HCT116 (cell line): ENCODE measurements around the gene TUBB4B. TPM values are rescaled to one million over a fixed set of nuclear protein-coding genes. Genes with fewer than 3 reads are reported as not detected.

ENCODE experiments used
- ATAC-seq: fragments of 200-7000 bp; cut with Tn5 transposase; 2 replicates; pipeline ENCODE4 v1.9.1; 2020; ENCODE audit warnings: mild to moderate bottlenecking, moderate library complexity
- BruUV-seq: library from RNA; stranded (reverse); fragments of 400-500 nt; replicated peaks from 2 replicates; lab custom pipeline; 2021; lab: Mats Ljungman, UMichigan
- CTCF ChIA-PET: fragments of 300-600 bp; sonication (Branson Sonifier 250); formaldehyde crosslinking; loops from one replicate; lab custom pipeline; 2021; ENCODE audit warnings: antibody characterized with exemption; lab: Charles Lee
- POLR2A ChIA-PET: fragments of 300-600, 350-600 bp; sonication (Branson Sonifier 250); formaldehyde crosslinking; loops from one replicate; lab custom pipeline; 2021; ENCODE audit warnings: antibody characterized with exemption; lab: Charles Lee
- RAD21 ChIA-PET, 2 experiments: fragments of 300-600 bp; sonication (Branson Sonifier 250); formaldehyde crosslinking; loops; one replicate each; lab custom pipeline; 2023; ENCODE audit warnings: low total read pairs in 2 of 2; ENCODE audit not compliant: uncharacterized antibody in 2 of 2, unreplicated experiment in 2 of 2, low non-redundant PET in 1 of 2; lab: Charles Lee
- DNase-seq: peaks from one replicate; pipeline ENCODE4 v3.0.0-alpha.2; 2010; ENCODE audit warnings: low read depth, low spot score
- H2AFZ ChIP-seq: fragments of 200-600 bp; shearing (Covaris generic), sonication (generic); 2 replicates; pipeline ENCODE4 v1.6.1; 2017; ENCODE audit warnings: low read depth, mixed run types, mixed read lengths, antibody characterized with exemption, low read length; ENCODE audit not compliant: poor library complexity, severe bottlenecking
- H3K27ac ChIP-seq: 2 replicates; pipeline ENCODE4 v1.5.1; 2012; ENCODE audit warnings: low read depth, low read length
- H3K27me3 ChIP-seq: fragments of 200-600 bp; sonication (generic); 2 replicates; pipeline ENCODE4 v1.6.1; 2016; ENCODE audit warnings: mixed run types, low read length, mixed read lengths; ENCODE audit not compliant: insufficient read depth
- H3K36me3 ChIP-seq, 2 experiments: fragments of 200-500 bp in 1 of 2; fragments of 200-600 bp in 1 of 2; sonication (Bioruptor generic) in 1 of 2; sonication (generic) in 1 of 2; 2 replicates each; pipeline versions ENCODE4 v1.5.1 to v1.6.1; 2014 to 2016; ENCODE audit warnings: low read length in 2 of 2, inconsistent platforms in 1 of 2, mixed read lengths in 1 of 2, mixed run types in 1 of 2; ENCODE audit not compliant: insufficient read depth in 2 of 2, control insufficient read depth in 1 of 2
- H3K4me1 ChIP-seq, 2 experiments: fragments of 200-600 bp in 1 of 2; sonication (generic) in 1 of 2; 2 replicates each; pipeline versions ENCODE4 v1.5.1 to v1.6.1; 2012 to 2017; ENCODE audit warnings: low read length in 2 of 2, inconsistent platforms in 1 of 2, mild to moderate bottlenecking in 1 of 2, mixed read lengths in 1 of 2, mixed run types in 1 of 2, moderate library complexity in 1 of 2; ENCODE audit not compliant: insufficient read depth in 2 of 2, control insufficient read depth in 1 of 2
- H3K4me2 ChIP-seq: fragments of 200-600 bp; sonication (generic); 2 replicates; pipeline ENCODE4 v1.6.1; 2017; ENCODE audit warnings: mixed run types, low read length, mixed read lengths
- H3K4me3 ChIP-seq, 2 experiments: fragments of 200-600 bp in 1 of 2; sonication (generic) in 1 of 2; replicated peaks in 1 of 2; 2 replicates each; pipeline ENCODE4 v1.5.1; 2011 to 2016; ENCODE audit warnings: low read length in 2 of 2, control low read depth in 1 of 2, low read depth in 1 of 2, mild to moderate bottlenecking in 1 of 2, mixed read lengths in 1 of 2, mixed run types in 1 of 2
- H3K79me2 ChIP-seq: fragments of 200-600 bp; sonication (generic); 2 replicates; pipeline ENCODE4 v1.6.1; 2017; ENCODE audit warnings: mild to moderate bottlenecking, mixed run types, low read length, moderate library complexity, mixed read lengths; ENCODE audit not compliant: insufficient read depth
- H3K9ac ChIP-seq: fragments of 200-600 bp; sonication (generic); 2 replicates; pipeline ENCODE4 v1.6.1; 2016; ENCODE audit warnings: low read length, mixed read lengths
- H3K9me2 ChIP-seq: fragments of 200-600 bp; sonication (generic), shearing (Covaris generic); 2 replicates; pipeline ENCODE4 v1.6.1; 2017; ENCODE audit warnings: mixed run types, mild to moderate bottlenecking, moderate library complexity; ENCODE audit not compliant: insufficient read depth
- H3K9me3 ChIP-seq, 2 experiments: fragments of 200-500 bp in 1 of 2; fragments of 200-600 bp in 1 of 2; sonication (Bioruptor generic) in 1 of 2; sonication (generic) in 1 of 2; 2 replicates each; pipeline ENCODE4 v1.6.1; 2014 to 2017; ENCODE audit warnings: low read length in 2 of 2, mixed read lengths in 2 of 2, inconsistent platforms in 1 of 2, low read depth in 1 of 2, mild to moderate bottlenecking in 1 of 2, mixed run types in 1 of 2, moderate library complexity in 1 of 2; ENCODE audit not compliant: control insufficient read depth in 1 of 2, insufficient read depth in 1 of 2
- H4K20me1 ChIP-seq: fragments of 200-600 bp; sonication (generic), shearing (Covaris generic); 2 replicates; pipeline ENCODE4 v1.6.1; 2017; ENCODE audit warnings: mixed run types, mild to moderate bottlenecking, moderate library complexity; ENCODE audit not compliant: insufficient read depth
- CBX3 ChIP-seq: IDR thresholded peaks from 2 replicates; pipeline ENCODE4 v1.6.1; 2012; ENCODE audit warnings: low read depth
- CEBPB ChIP-seq: IDR thresholded peaks from 2 replicates; pipeline ENCODE4 v1.6.1; 2012; ENCODE audit warnings: low read depth
- EGR1 ChIP-seq: IDR thresholded peaks from 2 replicates; pipeline ENCODE4 v1.6.1; 2012; ENCODE audit warnings: low read depth
- ELF1 ChIP-seq: IDR thresholded peaks from 2 replicates; pipeline ENCODE4 v1.6.1; 2012; ENCODE audit warnings: low read depth, borderline replicate concordance
- EZH2 ChIP-seq: fragments of 200-600 bp; sonication (generic); IDR thresholded peaks from 2 replicates; pipeline ENCODE4 v1.6.1; 2017; ENCODE audit warnings: antibody characterized with exemption, mixed run types
- JUND ChIP-seq: IDR thresholded peaks from 2 replicates; pipeline ENCODE4 v1.6.1; 2012
- POLR2A ChIP-seq: IDR thresholded peaks from 2 replicates; pipeline ENCODE4 v1.7.0; 2011; ENCODE audit warnings: borderline replicate concordance; ENCODE audit not compliant: insufficient read depth, insufficient read length; ENCODE audit errors: extremely low read depth
- POLR2AphosphoS5 ChIP-seq: IDR thresholded peaks from 2 replicates; pipeline ENCODE4 v1.6.1; 2011; ENCODE audit warnings: mild to moderate bottlenecking, low read depth, low read length, moderate library complexity
- RAD21 ChIP-seq: IDR thresholded peaks from 2 replicates; pipeline ENCODE4 v1.6.1; 2012; ENCODE audit warnings: low read depth, mild to moderate bottlenecking
- SIN3A ChIP-seq: IDR thresholded peaks from 2 replicates; pipeline ENCODE4 v1.6.1; 2012; ENCODE audit warnings: low read depth
- SRF ChIP-seq: IDR thresholded peaks from 2 replicates; pipeline ENCODE4 v1.6.1; 2012; ENCODE audit warnings: low read depth
- YY1 ChIP-seq: IDR thresholded peaks from 2 replicates; pipeline ENCODE4 v1.6.1; 2011; ENCODE audit warnings: low read length, low read depth, moderate library complexity, mild to moderate bottlenecking; ENCODE audit not compliant: insufficient replicate concordance; ENCODE audit errors: extremely low read depth
- ZNF274 ChIP-seq: fragments of 200-500 bp; sonication (Bioruptor generic); IDR thresholded peaks from 2 replicates; pipeline ENCODE4 v1.6.1; 2014; ENCODE audit warnings: mild to moderate bottlenecking, low read depth, low read length, inconsistent platforms
- intact Hi-C: fragments of 100-400 bp; cut with micrococcal nuclease; formaldehyde crosslinking; loops from 2 replicates; pipeline ENCODE4 v1.10.0; 2022
- total RNA-seq: library from RNA; stranded (reverse); gene quantifications from one replicate; pipeline ENCODE4 v1.2.1, GENCODE V29; 2021; ENCODE audit not compliant: unreplicated experiment
- TF ChIP-seq, protein P1 (sequence below): IDR thresholded peaks from 2 replicates; pipeline ENCODE4 v1.6.1; 2011; ENCODE audit warnings: mild to moderate bottlenecking, low read length, moderate library complexity; ENCODE audit not compliant: insufficient replicate concordance; ENCODE audit errors: extremely low read depth
- TF ChIP-seq, protein P2 (sequence below): IDR thresholded peaks from 2 replicates; pipeline ENCODE4 v1.6.1; 2012
- TF ChIP-seq, protein P3 (sequence below), 3 experiments: fragments of 200-600 bp in 1 of 3; sonication (generic) in 1 of 3; IDR thresholded peaks in 2 of 3; conservative IDR thresholded peaks in 1 of 3; 2 replicates each; pipeline ENCODE4 v1.5.1; 2012 to 2017; ENCODE audit warnings: low read depth in 2 of 3, low read length in 2 of 3, antibody characterized with exemption in 1 of 3, borderline replicate concordance in 1 of 3, control low read depth in 1 of 3, mild to moderate bottlenecking in 1 of 3, mixed read lengths in 1 of 3, mixed run types in 1 of 3, moderate library complexity in 1 of 3; ENCODE audit not compliant: insufficient read depth in 1 of 3

TUBB4B gene
- total RNA-seq, 1 experiment from 2014 or later: 502 TPM

DNA sequence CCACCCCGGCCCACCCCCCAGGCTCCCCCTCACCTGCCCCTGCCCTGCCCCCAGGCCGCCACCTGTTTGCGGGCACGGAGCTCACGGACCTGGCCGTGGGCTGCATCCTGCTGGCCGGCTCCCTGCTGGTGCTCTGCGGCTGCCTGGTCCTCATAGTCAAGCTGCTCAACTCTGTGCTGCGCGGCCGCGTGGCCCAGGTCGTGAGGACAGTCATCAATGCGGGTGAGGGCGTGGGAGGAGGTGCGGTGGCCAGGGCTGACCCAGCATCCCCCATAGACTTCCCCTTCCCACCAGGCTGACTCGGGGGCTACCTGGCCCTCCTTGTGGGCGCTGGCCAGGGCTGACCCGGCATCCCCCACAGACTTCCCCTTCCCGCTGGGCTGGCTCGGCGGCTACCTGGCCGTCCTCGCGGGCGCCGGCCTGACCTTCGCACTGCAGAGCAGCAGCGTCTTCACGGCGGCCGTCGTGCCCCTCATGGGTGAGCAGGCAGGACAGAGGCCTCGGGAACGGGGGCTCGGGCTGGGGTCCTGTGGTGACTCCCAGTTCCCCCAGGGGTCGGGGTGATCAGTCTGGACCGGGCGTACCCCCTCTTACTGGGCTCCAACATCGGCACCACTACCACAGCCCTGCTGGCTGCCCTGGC lies 6.9 kb upstream of the TUBB4B start:
- Histone ChIP-seq H3K27me3 (no peaks in the 10 kb centered on the region), H3K36me3 (no peaks in the 10 kb centered on the region), H3K9ac (no peak overlapping the region), H3K4me3 (no peak overlapping the region), H3K27ac (no peak overlapping the region), H3K79me2 (peaks cover 8% of the 10 kb centered on the region; the same call in 1 of the 2 replicates), H3K4me2 (no peak overlapping the region), H2AFZ (no peak overlapping the region), H3K9me3 (no peaks in the 10 kb centered on the region), H3K9me2 (no peaks in the 10 kb centered on the region), H3K4me1 (peaks cover 23 to 41% of the 10 kb centered on the region in 2 experiments), H4K20me1 (no peaks in the 10 kb centered on the region)
- ChIA-PET RAD21 (no interaction called here), POLR2A (no interaction called here), CTCF (no interaction called here)
- intact Hi-C loops: no loop called here
- no peak for ATAC-seq
- BruUV-seq: no TSS peak
- DNase-seq: no peak
- no peak for TF ChIP-seq CEBPB
- no peak for TF ChIP-seq SIN3A
- TF ChIP-seq, protein P1, sequence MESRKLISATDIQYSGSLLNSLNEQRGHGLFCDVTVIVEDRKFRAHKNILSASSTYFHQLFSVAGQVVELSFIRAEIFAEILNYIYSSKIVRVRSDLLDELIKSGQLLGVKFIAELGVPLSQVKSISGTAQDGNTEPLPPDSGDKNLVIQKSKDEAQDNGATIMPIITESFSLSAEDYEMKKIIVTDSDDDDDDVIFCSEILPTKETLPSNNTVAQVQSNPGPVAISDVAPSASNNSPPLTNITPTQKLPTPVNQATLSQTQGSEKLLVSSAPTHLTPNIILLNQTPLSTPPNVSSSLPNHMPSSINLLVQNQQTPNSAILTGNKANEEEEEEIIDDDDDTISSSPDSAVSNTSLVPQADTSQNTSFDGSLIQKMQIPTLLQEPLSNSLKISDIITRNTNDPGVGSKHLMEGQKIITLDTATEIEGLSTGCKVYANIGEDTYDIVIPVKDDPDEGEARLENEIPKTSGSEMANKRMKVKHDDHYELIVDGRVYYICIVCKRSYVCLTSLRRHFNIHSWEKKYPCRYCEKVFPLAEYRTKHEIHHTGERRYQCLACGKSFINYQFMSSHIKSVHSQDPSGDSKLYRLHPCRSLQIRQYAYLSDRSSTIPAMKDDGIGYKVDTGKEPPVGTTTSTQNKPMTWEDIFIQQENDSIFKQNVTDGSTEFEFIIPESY: no peak
- no peak for TF ChIP-seq EZH2
- no peak for TF ChIP-seq ZNF274
- TF ChIP-seq, all 23 proteins: peak for 0

DNA sequence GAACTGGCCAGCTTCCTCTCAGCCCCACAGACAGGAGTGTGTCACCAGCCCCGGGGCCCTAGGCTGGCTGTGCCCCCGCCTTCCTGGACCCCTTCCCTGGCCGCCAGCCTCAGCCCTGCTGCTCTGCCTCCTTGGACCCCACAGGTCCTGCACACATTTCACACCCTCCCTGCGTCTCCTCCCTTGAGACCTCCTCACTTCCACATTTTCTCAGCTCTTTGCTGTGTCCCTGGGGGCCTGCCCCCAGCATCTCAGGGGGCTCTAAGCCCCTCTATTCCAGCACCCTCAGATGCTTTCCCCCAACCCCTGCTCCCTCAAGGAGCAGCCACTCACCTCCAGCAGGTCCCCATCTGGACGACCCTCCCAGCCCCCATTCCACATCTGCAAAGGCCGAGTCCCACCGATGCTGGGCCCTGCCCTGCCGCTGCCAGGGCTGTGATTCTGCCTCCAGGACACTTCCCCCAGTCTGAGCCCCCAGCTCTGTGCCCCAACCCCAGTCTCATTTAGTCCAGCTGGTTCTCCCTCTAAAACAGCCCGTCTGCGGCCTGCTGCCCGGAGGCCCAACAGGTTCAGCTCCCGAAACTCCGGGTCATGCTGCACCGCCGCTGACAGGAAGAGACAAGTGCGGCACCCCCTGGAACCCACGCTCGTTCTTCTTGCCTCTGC lies 6.2 kb upstream of the TUBB4B start:
- no peak overlapping the region for H3K9ac ChIP-seq
- ChIA-PET POLR2A (no interaction called here), RAD21 (no interaction called here), CTCF (no interaction called here)
- H2AFZ ChIP-seq: no peak overlapping the region
- no TSS peak for BruUV-seq
- H3K4me1 ChIP-seq: peaks cover 23 to 46% of the 10 kb centered on the region in 2 experiments
- no peaks in the 10 kb centered on the region for H4K20me1 ChIP-seq
- H3K4me3 ChIP-seq: no peak overlapping the region
- H3K79me2 ChIP-seq: peaks cover 15% of the 10 kb centered on the region
- DNase-seq (no peak), ATAC-seq (no peak)
- no peak overlapping the region for H3K4me2 ChIP-seq
- no peaks in the 10 kb centered on the region for H3K9me2 ChIP-seq
- intact Hi-C loops: no loop called here
- no peaks in the 10 kb centered on the region for H3K9me3 ChIP-seq
- no peak overlapping the region for H3K27ac ChIP-seq
- no peaks in the 10 kb centered on the region for H3K36me3 ChIP-seq
- no peaks in the 10 kb centered on the region for H3K27me3 ChIP-seq
- TF ChIP-seq, protein P2, sequence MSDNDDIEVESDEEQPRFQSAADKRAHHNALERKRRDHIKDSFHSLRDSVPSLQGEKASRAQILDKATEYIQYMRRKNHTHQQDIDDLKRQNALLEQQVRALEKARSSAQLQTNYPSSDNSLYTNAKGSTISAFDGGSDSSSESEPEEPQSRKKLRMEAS: no peak
- TF ChIP-seq SRF (no peak), EGR1 (no peak), POLR2AphosphoS5 (no peak), CBX3 (no peak), ZNF274 (no peak), ELF1 (no peak), JUND (no peak), POLR2A (no peak), RAD21 (no peak), EZH2 (no peak), SIN3A (no peak), YY1 (no peak)
- TF ChIP-seq, protein P3, sequence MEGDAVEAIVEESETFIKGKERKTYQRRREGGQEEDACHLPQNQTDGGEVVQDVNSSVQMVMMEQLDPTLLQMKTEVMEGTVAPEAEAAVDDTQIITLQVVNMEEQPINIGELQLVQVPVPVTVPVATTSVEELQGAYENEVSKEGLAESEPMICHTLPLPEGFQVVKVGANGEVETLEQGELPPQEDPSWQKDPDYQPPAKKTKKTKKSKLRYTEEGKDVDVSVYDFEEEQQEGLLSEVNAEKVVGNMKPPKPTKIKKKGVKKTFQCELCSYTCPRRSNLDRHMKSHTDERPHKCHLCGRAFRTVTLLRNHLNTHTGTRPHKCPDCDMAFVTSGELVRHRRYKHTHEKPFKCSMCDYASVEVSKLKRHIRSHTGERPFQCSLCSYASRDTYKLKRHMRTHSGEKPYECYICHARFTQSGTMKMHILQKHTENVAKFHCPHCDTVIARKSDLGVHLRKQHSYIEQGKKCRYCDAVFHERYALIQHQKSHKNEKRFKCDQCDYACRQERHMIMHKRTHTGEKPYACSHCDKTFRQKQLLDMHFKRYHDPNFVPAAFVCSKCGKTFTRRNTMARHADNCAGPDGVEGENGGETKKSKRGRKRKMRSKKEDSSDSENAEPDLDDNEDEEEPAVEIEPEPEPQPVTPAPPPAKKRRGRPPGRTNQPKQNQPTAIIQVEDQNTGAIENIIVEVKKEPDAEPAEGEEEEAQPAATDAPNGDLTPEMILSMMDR (IDR thresholded peaks at IDR 0.05 in 2 of 3, conservative IDR thresholded peaks at IDR 0.05 in 1 of 3; ENCODE audit: borderline replicate concordance in 1 of 3, insufficient read depth in 1 of 3, low read depth in 2 of 3, low read length in 2 of 3): no peak
